NCI-H146 treated with DMSO at 0.1 percent for 48 hours (cell line): ENCODE data around the gene F3.

Experiments
- DNase-seq: peaks from one replicate; lab custom pipeline; 2025; ENCODE audit not compliant: unreplicated experiment; lab: John Stamatoyannopoulos, UW

F3 gene

GRCh38 chr1:94528826-94529225, 12.7 kb downstream of the F3 start:
- no peak for DNase-seq

- DNase-seq = no peak
These were observed 13.3 kb downstream of the F3 start for GRCh38 chr1:94528299-94528698.

GRCh38 chr1:94527447-94528031, 14.0 kb downstream of the F3 start:
- DNase-seq = peak; percentile 53

GRCh38 chr1:94526152-94526980, 15.2 kb downstream of the F3 start:
- no peak for DNase-seq

GRCh38 chr1:94524531-94524930, 17.0 kb downstream of the F3 start:
- DNase-seq = no peak

- DNase-seq = peak; percentile 6
These were observed 19.3 kb downstream of the F3 start for GRCh38 chr1:94522304-94522703.

GRCh38 chr1:94519351-94519750, 22.2 kb downstream of the F3 start:
- DNase-seq = no peak

GRCh38 chr1:94515296-94515947, 26.1 kb downstream of the F3 start:
- no peak for DNase-seq

GRCh38 chr1:94514095-94514727, 27.3 kb downstream of the F3 start:
- DNase-seq = no peak

GRCh38 chr1:94512816-94513215, 28.7 kb downstream of the F3 start:
- DNase-seq = no peak

GRCh38 chr1:94504601-94505000, 37.0 kb downstream of the F3 start:
- no peak for DNase-seq

- no peak for DNase-seq
These were observed 38.4 kb downstream of the F3 start for GRCh38 chr1:94503153-94503552.

- no peak for DNase-seq
These were observed 39.6 kb downstream of the F3 start for GRCh38 chr1:94501935-94502334.

- DNase-seq = no peak
These were observed 40.1 kb downstream of the F3 start for GRCh38 chr1:94501426-94501825.

- no peak for DNase-seq
These were observed 45.3 kb downstream of the F3 start for GRCh38 chr1:94496076-94496755.

GRCh38 chr1:94490556-94490955, 51.0 kb downstream of the F3 start:
- DNase-seq = no peak

GRCh38 chr1:94486990-94487389, 54.6 kb downstream of the F3 start:
- no peak for DNase-seq

GRCh38 chr1:94481473-94481933, 60.1 kb downstream of the F3 start:
- DNase-seq = peak; percentile 41

- DNase-seq = no peak
These were observed 61.9 kb downstream of the F3 start for GRCh38 chr1:94479682-94480081.
